Measurements from ENCODE around the gene PEA15. TPM values are rescaled to one million over a fixed set of nuclear protein-coding genes. Genes with fewer than 3 reads are reported as not detected.

Gene PEA15
- total RNA-seq, 1 experiment from 2014 or later: 183 TPM

DNA sequence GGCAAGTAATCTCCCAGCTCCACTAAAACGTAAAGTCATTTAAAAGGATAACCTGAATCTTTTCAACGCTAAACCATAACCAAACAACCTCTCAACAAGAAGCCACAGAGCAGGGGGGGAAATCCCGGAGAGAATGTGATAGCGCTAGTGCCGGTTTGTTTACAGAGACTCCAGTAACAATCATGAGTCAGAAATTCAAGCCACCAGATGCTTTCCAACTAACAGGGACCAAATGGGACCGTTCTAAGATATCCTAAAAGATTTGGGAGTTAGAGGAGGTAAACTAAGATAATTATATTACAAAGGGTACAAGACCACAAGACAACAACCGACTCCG is 56.3 kb downstream of the PEA15 start:
- no TSS peak for BruUV-seq (replicated peaks)
- intact Hi-C loops (cut with micrococcal nuclease): no loop called here
- TF ChIP-seq, protein P1, sequence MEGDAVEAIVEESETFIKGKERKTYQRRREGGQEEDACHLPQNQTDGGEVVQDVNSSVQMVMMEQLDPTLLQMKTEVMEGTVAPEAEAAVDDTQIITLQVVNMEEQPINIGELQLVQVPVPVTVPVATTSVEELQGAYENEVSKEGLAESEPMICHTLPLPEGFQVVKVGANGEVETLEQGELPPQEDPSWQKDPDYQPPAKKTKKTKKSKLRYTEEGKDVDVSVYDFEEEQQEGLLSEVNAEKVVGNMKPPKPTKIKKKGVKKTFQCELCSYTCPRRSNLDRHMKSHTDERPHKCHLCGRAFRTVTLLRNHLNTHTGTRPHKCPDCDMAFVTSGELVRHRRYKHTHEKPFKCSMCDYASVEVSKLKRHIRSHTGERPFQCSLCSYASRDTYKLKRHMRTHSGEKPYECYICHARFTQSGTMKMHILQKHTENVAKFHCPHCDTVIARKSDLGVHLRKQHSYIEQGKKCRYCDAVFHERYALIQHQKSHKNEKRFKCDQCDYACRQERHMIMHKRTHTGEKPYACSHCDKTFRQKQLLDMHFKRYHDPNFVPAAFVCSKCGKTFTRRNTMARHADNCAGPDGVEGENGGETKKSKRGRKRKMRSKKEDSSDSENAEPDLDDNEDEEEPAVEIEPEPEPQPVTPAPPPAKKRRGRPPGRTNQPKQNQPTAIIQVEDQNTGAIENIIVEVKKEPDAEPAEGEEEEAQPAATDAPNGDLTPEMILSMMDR (IDR thresholded peaks at IDR 0.05; ENCODE audit: unreplicated experiment): no peak

DNA sequence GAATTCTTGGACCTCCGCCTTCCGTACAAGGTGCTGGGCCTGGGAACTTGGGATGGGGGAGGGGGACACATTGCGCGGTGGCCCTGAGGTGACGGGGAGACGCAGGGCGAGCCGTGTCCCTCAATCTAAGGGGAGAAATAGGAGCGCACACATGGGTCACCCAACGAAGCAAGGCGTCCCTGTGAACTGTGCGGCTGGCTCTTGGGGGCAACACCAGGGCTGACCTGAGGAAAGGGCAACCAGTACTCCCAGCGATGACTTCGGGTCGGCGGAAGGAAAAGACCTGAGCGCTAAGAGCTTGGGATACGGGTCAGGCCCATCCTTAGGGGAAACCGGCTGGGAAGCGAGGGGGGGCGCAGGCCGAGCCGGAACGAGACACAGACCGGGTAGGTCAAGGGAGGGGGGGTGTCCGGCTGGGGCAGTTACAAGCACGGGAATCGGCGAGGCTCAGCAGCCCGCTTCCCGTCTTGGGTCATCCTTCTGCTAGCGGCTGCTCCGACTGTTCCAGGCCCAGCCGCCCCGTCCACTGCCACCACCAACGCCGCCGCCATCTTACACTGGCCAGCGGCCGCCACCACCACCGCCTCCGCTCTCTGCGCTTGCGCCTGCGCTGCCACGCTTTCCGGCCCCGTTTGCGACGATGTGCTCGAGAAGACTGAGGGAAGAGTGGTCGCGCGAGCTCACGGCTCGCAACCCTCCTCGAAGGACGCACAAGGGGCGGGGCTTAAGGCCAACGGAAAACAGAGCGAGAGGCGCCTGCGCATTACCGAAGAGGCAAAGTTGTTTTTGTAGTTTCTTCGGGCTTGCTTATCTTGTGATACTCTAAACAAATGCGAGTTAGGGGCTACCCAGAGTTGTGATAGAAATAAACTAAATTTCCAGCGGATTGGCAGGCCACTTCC is 57.0 kb downstream of the PEA15 start, which contains the start of gene DCAF8:
TSS of gene DCAF8 (minus strand) at position 657 of the 902 bp plus-strand sequence. CDS start 18,541 bp downstream, outside the sequence.
- CTCF ChIA-PET: interaction anchor here (0.6 to 12.2 kb wide), 13 partner anchors 11 to 1056 kb away, joined by 3 to 133 read pairs (median 4); partner anchors contain the start of gene PEX19
- Mint-ChIP-seq H3K9me3 (ENCODE audit: unreplicated experiment) (no peaks in the 10 kb centered on the region), H3K36me3 (ENCODE audit: insufficient read depth, unreplicated experiment) (peaks cover 36% of the 10 kb centered on the region), H3K27me3 (ENCODE audit: insufficient read depth, unreplicated experiment) (peaks cover 8% of the 10 kb centered on the region), H3K4me1 (ENCODE audit: insufficient read depth, unreplicated experiment) (peaks cover 28% of the 10 kb centered on the region), H3K27ac (ENCODE audit: low read depth, unreplicated experiment) (peak within 1 kb of the TSS; percentile 100), H3K4me3 (ENCODE audit: unreplicated experiment) (peak within 1 kb of the TSS; percentile 97)
- peak; percentile 99 for DNase-seq (ENCODE audit: unreplicated experiment)
- POLR2A ChIA-PET: interaction anchor here (0.6 to 9.8 kb wide), 59 partner anchors 11 to 996 kb away, joined by 3 to 247 read pairs (median 4); partner anchors contain the start of genes ARHGAP30, COPA, F11R and IGSF8
- BruUV-seq (replicated peaks): TSS peak; percentile 44
- TF ChIP-seq, protein P1 (IDR thresholded peaks at IDR 0.05; ENCODE audit: unreplicated experiment): no peak
- intact Hi-C loops (cut with micrococcal nuclease): no loop called here

More for the DNA sequence above, 56.3 kb downstream of the PEA15 start:
- peak; percentile 86 for DNase-seq (ENCODE audit: unreplicated experiment)
- H3K9me3 Mint-ChIP-seq (ENCODE audit: unreplicated experiment): no peaks in the 10 kb centered on the region
- H3K36me3 Mint-ChIP-seq (ENCODE audit: insufficient read depth, unreplicated experiment): peaks cover 36% of the 10 kb centered on the region
- H3K27me3 Mint-ChIP-seq (ENCODE audit: insufficient read depth, unreplicated experiment): peaks cover 2% of the 10 kb centered on the region
- CTCF ChIA-PET: interaction anchor here (0.6 to 12.2 kb wide), 11 partner anchors 10 to 165 kb away, joined by 3 to 133 read pairs (median 4); no protein-coding TSS in a partner anchor
- H3K4me3 Mint-ChIP-seq (ENCODE audit: unreplicated experiment): peak overlapping the region; percentile 97
- H3K27ac Mint-ChIP-seq (ENCODE audit: low read depth, unreplicated experiment): peak overlapping the region; percentile 100
- POLR2A ChIA-PET: interaction anchor here (0.6 to 9.8 kb wide), 44 partner anchors 10 to 1226 kb away, joined by 3 to 247 read pairs (median 5); partner anchors contain the start of genes COPA, F11R, IGSF8 and NCSTN
- peaks cover 28% of the 10 kb centered on the region for H3K4me1 Mint-ChIP-seq (ENCODE audit: insufficient read depth, unreplicated experiment)

DNA sequence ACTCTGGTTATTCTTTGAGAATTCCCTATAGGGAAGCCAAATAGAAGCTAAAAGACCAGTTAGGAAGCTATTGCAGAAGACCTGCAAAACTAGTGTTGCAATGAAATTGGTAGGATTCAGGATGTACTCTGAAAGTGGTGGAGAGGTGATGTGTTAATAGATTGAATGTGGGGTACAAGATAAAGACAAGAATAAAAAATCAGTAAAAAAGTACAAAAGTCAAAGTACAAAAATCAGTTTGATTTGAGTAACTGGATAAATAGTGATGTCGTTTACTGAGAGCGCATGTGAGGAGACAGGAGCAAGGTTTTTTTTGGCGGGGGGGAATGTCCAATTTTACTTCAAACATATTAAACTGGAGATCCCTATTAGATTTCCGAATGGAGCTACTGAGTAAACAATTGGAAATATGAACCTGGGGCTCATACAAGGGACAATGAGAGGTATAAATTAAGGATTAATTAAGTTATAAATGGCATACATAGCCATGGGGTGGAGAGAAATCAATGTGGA is 59.7 kb downstream of the PEA15 start:
- Mint-ChIP-seq H3K4me3 (ENCODE audit: unreplicated experiment) (no peak overlapping the region), H3K36me3 (ENCODE audit: insufficient read depth, unreplicated experiment) (peaks cover 16% of the 10 kb centered on the region), H3K9me3 (ENCODE audit: unreplicated experiment) (no peaks in the 10 kb centered on the region), H3K4me1 (ENCODE audit: insufficient read depth, unreplicated experiment) (peaks cover 10% of the 10 kb centered on the region), H3K27me3 (ENCODE audit: insufficient read depth, unreplicated experiment) (peaks cover 16% of the 10 kb centered on the region), H3K27ac (ENCODE audit: low read depth, unreplicated experiment) (no peak overlapping the region)
- ChIA-PET CTCF (interaction anchor here (0.5 to 12.2 kb wide), 16 partner anchors 9 to 1088 kb away, joined by 3 to 133 read pairs (median 4); no protein-coding TSS in a partner anchor), POLR2A (interaction anchor here (1.0 to 9.8 kb wide), 6 partner anchors 9 to 168 kb away, joined by 5 to 247 read pairs (median 29); partner anchors contain the start of gene PEX19)
- intact Hi-C loops (cut with micrococcal nuclease): no loop called here
- no peak for DNase-seq (ENCODE audit: unreplicated experiment)
- TF ChIP-seq, protein P1 (IDR thresholded peaks at IDR 0.05; ENCODE audit: unreplicated experiment): no peak
- BruUV-seq (replicated peaks): no TSS peak

Other genes starting within 250 kb of the PEA15 start
- gene PIGM, start 173.4 kb upstream of the PEA15 start, total RNA-seq (2022): 7.7 and 10.1 TPM in 2 replicates
- gene KCNJ10, start 135.2 kb upstream of the PEA15 start, total RNA-seq (2022): not detected in 2 replicates
- 0.07 TPM in 1 of 2 replicates, not detected in the other for gene KCNJ9, start 123.8 kb upstream of the PEA15 start, total RNA-seq (2022)
- 13.8 and 19.7 TPM in 2 replicates for gene IGSF8, start 106.8 kb upstream of the PEA15 start, total RNA-seq (2022)
- 0.07 TPM in 1 of 2 replicates, not detected in the other for gene ATP1A2, start 89.6 kb upstream of the PEA15 start, total RNA-seq (2022)
- gene ATP1A4, start 53.8 kb upstream of the PEA15 start, total RNA-seq (2022): not detected in 2 replicates
- not detected in 2 replicates for gene CASQ1, start 14.8 kb upstream of the PEA15 start, total RNA-seq (2022)
- gene DCAF8, start 57.2 kb downstream of the PEA15 start, total RNA-seq (2022): 181 and 208 TPM in 2 replicates
- 61.2 and 73.2 TPM in 2 replicates for gene PEX19, start 79.7 kb downstream of the PEA15 start, total RNA-seq (2022)
- gene COPA, start 137.9 kb downstream of the PEA15 start, total RNA-seq (2022): 273 and 353 TPM in 2 replicates
- 125 and 129 TPM in 2 replicates for gene NCSTN, start 138.0 kb downstream of the PEA15 start, total RNA-seq (2022)
- gene NHLH1, start 161.7 kb downstream of the PEA15 start, total RNA-seq (2022): 0.12 and 0.20 TPM in 2 replicates
- 0.26 and 0.27 TPM in 2 replicates for gene VANGL2, start 195.2 kb downstream of the PEA15 start, total RNA-seq (2022)

Data from MCF 10A (cell line).